Effector memory CD8-positive, alpha-beta T cell (primary cell): ENCODE data around the gene CAMTA1.
"Not testable (repeated sequence)": the region's sequence is repeated elsewhere in the genome, so short reads cannot be mapped to it uniquely, and the experiment has no call there.

ENCODE experiments used
- ATAC-seq: fragments of 150-1000 bp; cut with Tn5 transposase; replicated peaks from 2 replicates; pipeline ENCODE4 v1.10.0; 2021; ENCODE audit warnings: mild to moderate bottlenecking, moderate library complexity
- DNase-seq, 3 experiments: peaks; one replicate each; pipeline ENCODE4 v3.0.0; 2021
- H3K27ac Mint-ChIP-seq, 2 donors: one replicate each; pipeline ENCODE4 v1.8.0; 2022; ENCODE audit warnings: mild to moderate bottlenecking in 2 of 2, mixed read lengths in 2 of 2, moderate library complexity in 2 of 2
- H3K27me3 Mint-ChIP-seq, 2 donors: one replicate each; pipeline ENCODE4 v1.8.0; 2022; ENCODE audit warnings: mixed read lengths in 2 of 2
- H3K36me3 Mint-ChIP-seq: one replicate; pipeline ENCODE4 v1.8.0; 2022; ENCODE audit warnings: mild to moderate bottlenecking, moderate library complexity, mixed read lengths; ENCODE audit not compliant: insufficient read depth
- H3K4me1 Mint-ChIP-seq, 2 donors: one replicate each; pipeline ENCODE4 v1.8.0; 2022; ENCODE audit warnings: low read depth in 2 of 2, mixed read lengths in 2 of 2
- H3K4me3 Mint-ChIP-seq, 2 donors: one replicate each; pipeline ENCODE4 v1.8.0; 2022; ENCODE audit warnings: mild to moderate bottlenecking in 2 of 2, mixed read lengths in 2 of 2, moderate library complexity in 2 of 2
- H3K9me3 Mint-ChIP-seq, 2 donors: one replicate each; pipeline ENCODE4 v1.8.0; 2022; ENCODE audit warnings: mixed read lengths in 2 of 2

CAMTA1 gene

DNA sequence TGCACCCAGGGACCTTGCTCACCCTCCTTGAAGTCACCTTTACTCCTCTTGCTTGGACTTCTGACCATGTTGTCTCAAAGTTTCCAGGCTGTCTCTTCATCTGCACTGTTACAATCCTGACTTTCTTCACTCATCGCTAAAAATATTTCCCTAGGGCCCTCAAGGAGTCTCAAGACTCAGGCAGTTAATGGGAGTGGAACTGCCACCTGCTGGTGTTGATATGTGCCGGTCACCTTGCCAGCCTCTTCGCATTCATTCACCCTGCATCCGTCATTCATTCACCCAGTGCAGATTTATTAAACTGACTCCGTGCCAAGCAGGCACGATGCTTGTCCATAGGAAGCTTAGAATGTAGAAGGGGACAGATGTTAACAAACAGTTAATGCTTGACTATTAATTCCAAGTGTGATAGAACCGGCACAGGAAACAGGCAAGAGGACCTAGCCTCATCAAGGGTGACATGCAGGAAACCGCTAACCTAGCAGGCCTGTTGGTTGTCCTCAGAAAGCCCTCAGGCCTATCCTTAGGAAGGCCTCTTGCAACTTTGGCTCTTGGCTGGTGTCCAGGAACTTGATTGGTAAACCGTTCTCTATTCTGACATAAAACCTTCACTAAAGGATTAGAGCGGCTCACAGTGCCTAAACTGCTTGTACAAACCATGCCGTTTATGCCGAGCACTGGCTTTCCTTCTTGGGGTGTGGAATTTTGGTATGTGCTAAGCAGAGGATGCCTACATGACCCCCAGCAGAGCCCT, 342.2 kb downstream of the CAMTA1 start:
- H3K36me3 Mint-ChIP-seq, result no peaks in the 10 kb centered on the region
- DNase-seq (no peak), ATAC-seq (no peak)
- H3K4me3 Mint-ChIP-seq, result no peak overlapping the region
- H3K4me1 Mint-ChIP-seq, result no peaks in the 10 kb centered on the region
- H3K9me3 Mint-ChIP-seq, result no peaks in the 10 kb centered on the region
- no peak overlapping the region for H3K27ac Mint-ChIP-seq
- H3K27me3 Mint-ChIP-seq, result peaks cover 0 to 16% of the 10 kb centered on the region in 2 donors

- H3K27me3 Mint-ChIP-seq, result peaks cover 2 to 16% of the 10 kb centered on the region in 2 donors
- no peak overlapping the region for H3K4me3 Mint-ChIP-seq
- H3K9me3 Mint-ChIP-seq, result no peaks in the 10 kb centered on the region
- no peaks in the 10 kb centered on the region for H3K4me1 Mint-ChIP-seq
- ATAC-seq (no peak), DNase-seq (no peak)
- no peak overlapping the region for H3K27ac Mint-ChIP-seq
- no peaks in the 10 kb centered on the region for H3K36me3 Mint-ChIP-seq
Observed at GRCh38 chr1:7128293-7128692, 343.0 kb downstream of the CAMTA1 start.

DNA sequence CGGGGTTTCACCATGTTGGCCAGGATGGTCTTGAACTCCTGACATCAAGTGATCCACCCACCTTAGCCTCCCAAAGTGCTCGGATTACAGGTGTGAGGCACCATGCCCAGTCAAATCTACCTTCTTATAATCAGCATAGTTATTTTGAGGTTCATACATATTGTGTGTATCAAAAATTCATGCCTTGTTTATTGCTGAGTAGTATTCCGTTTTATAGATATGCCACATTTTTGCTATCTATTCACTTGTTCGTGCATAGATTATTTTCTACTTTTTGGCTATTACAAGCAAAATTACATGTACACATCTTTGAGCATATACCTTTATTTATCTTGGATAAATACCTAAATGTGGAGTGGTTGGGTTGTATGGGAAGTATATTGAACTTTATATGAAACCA, 344.9 kb downstream of the CAMTA1 start:
- ATAC-seq (no peak), DNase-seq (no peak)
- Mint-ChIP-seq H3K36me3 (no peaks in the 10 kb centered on the region), H3K27me3 (peaks cover 14 to 25% of the 10 kb centered on the region in 2 donors), H3K9me3 (no peaks in the 10 kb centered on the region), H3K4me1 (no peaks in the 10 kb centered on the region), H3K27ac (no peak overlapping the region), H3K4me3 (no peak overlapping the region)

DNA sequence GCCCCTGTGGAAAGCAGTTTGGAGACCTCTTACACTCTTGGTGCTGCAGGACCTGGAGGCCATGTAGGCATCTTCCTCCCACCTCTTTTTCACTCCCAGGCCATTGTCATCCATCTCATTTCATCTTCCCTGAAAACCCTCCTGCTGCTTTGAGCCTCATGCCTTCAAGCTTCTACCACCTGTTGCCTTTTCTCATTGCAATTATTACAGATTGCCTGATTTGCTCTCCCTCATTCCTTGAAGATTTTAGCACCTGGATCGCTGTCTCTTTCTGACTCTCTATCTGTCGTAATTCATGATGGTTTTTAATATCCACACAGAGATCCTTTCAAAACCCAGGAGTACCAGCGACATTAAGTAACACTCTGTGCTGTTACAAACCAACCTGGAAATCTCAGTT, 350.2 kb downstream of the CAMTA1 start:
- H3K9me3 Mint-ChIP-seq, result no peaks in the 10 kb centered on the region
- H3K4me1 Mint-ChIP-seq, result no peaks in the 10 kb centered on the region
- no peak for ATAC-seq
- peaks cover 38 to 47% of the 10 kb centered on the region in 2 donors for H3K27me3 Mint-ChIP-seq
- H3K27ac Mint-ChIP-seq, result no peak overlapping the region
- no peak overlapping the region for H3K4me3 Mint-ChIP-seq
- H3K36me3 Mint-ChIP-seq, result no peaks in the 10 kb centered on the region
- no peak for DNase-seq

- H3K27ac Mint-ChIP-seq, result no peak overlapping the region
- H3K36me3 Mint-ChIP-seq, result no peaks in the 10 kb centered on the region
- no peak overlapping the region for H3K4me3 Mint-ChIP-seq
- no peak for ATAC-seq
- H3K27me3 Mint-ChIP-seq, result peaks cover 38 to 47% of the 10 kb centered on the region in 2 donors
- no peaks in the 10 kb centered on the region for H3K4me1 Mint-ChIP-seq
- H3K9me3 Mint-ChIP-seq, result no peaks in the 10 kb centered on the region
- no peak for DNase-seq
Observed at GRCh38 chr1:7136166-7136953, 351.1 kb downstream of the CAMTA1 start.

GRCh38 chr1:7140251-7140650, 355.0 kb downstream of the CAMTA1 start:
- no peaks in the 10 kb centered on the region for H3K9me3 Mint-ChIP-seq
- no peak for DNase-seq
- H3K27ac Mint-ChIP-seq, result no peak overlapping the region
- H3K4me3 Mint-ChIP-seq, result no peak overlapping the region
- H3K27me3 Mint-ChIP-seq, result peaks cover 41 to 43% of the 10 kb centered on the region in 2 donors
- no peaks in the 10 kb centered on the region for H3K36me3 Mint-ChIP-seq
- H3K4me1 Mint-ChIP-seq, result no peaks in the 10 kb centered on the region
- ATAC-seq, result no peak

DNA sequence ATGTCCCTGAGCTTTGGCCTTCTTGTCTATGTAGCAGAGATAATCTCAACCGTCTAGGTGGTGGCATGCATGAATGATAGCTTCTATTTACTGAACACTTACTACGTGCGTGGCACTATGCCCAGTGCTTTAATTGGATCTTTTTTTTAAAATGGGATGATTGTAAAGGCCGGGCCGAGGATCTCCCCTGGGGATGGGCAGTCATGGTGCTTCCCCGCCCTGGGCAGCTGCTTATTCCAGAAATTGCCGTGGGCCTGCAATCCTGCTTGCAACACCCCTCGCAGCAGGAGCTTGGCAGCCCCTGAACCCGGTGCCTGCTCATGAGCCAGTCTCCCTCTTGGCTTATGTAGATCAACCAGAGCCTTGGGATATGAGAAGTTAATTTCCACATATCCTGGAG, 360.7 kb downstream of the CAMTA1 start:
- Mint-ChIP-seq H3K36me3 (no peaks in the 10 kb centered on the region), H3K9me3 (no peaks in the 10 kb centered on the region), H3K27ac (no peak overlapping the region), H3K4me3 (no peak overlapping the region), H3K27me3 (peaks cover 10 to 15% of the 10 kb centered on the region in 2 donors), H3K4me1 (no peaks in the 10 kb centered on the region)
- no peak for DNase-seq
- ATAC-seq, result no peak

DNA sequence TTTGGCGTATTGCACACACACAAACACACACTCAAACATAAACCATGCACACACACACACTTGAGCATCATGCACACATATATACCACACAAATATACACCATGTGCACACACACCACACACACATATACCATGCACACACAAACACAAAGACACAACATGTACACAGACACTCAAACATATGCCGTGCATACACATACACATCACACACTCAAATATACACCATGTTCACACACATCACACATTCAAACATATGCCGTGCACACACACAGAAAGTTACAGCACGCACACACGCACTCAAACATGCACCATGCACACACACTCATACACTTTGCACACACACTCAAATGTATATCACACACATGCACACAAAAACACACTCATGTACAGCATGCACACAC, 361.5 kb downstream of the CAMTA1 start:
- ATAC-seq, result no peak
- peaks cover 10 to 12% of the 10 kb centered on the region in 2 donors for H3K27me3 Mint-ChIP-seq
- no peak for DNase-seq
- H3K9me3 Mint-ChIP-seq, result no peaks in the 10 kb centered on the region
- no peaks in the 10 kb centered on the region for H3K36me3 Mint-ChIP-seq
- H3K27ac Mint-ChIP-seq, result no peak overlapping the region
- no peak overlapping the region for H3K4me3 Mint-ChIP-seq
- no peaks in the 10 kb centered on the region for H3K4me1 Mint-ChIP-seq

- not testable (repeated sequence) for ATAC-seq, H3K27ac Mint-ChIP-seq, H3K4me3 Mint-ChIP-seq, H3K4me1 Mint-ChIP-seq, H3K9me3 Mint-ChIP-seq, H3K36me3 Mint-ChIP-seq, DNase-seq
- H3K27me3 Mint-ChIP-seq, result peaks cover 9 to 18% of the 10 kb centered on the region in 2 donors
Observed at GRCh38 chr1:7147581-7148282, 362.5 kb downstream of the CAMTA1 start.

- peaks cover 18 to 23% of the 10 kb centered on the region in 2 donors for H3K27me3 Mint-ChIP-seq
- H3K4me1 Mint-ChIP-seq, result no peaks in the 10 kb centered on the region
- H3K4me3 Mint-ChIP-seq, result no peak overlapping the region
- no peaks in the 10 kb centered on the region for H3K36me3 Mint-ChIP-seq
- DNase-seq, result no peak
- no peak for ATAC-seq
- no peaks in the 10 kb centered on the region for H3K9me3 Mint-ChIP-seq
- no peak overlapping the region for H3K27ac Mint-ChIP-seq
Observed at GRCh38 chr1:7149080-7149838, 364.0 kb downstream of the CAMTA1 start.

DNA sequence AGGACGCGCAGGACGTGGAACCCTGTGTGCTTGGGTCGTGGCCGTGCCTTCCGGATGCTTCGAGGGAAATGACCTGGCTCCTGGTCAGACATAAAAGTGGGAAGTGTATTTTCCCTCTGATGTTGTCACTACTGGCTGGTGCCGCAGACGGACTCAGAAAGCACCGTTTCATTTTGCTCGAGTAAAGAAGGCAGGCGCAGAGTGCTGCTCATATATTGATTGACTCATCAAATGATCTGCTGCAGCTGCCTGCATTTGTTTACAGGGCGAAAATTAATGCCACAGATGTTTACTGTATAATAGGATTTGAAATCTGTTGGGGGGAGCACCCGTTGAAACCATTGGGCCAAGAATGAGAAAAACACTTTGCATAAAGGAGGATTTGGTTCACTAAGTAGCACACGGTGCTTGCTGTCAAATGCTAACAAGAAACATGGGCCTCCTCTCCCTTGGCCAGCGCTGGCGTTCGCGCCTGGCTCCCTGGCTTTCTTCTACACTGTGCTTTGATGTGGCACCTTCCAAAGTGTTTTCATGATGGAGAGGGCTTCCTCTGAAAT, 365.5 kb downstream of the CAMTA1 start:
- ATAC-seq (no peak), DNase-seq (no peak)
- Mint-ChIP-seq H3K4me1 (no peaks in the 10 kb centered on the region), H3K27ac (no peak overlapping the region), H3K4me3 (no peak overlapping the region), H3K9me3 (no peaks in the 10 kb centered on the region), H3K27me3 (peaks cover 8 to 38% of the 10 kb centered on the region in 2 donors), H3K36me3 (no peaks in the 10 kb centered on the region)

DNA sequence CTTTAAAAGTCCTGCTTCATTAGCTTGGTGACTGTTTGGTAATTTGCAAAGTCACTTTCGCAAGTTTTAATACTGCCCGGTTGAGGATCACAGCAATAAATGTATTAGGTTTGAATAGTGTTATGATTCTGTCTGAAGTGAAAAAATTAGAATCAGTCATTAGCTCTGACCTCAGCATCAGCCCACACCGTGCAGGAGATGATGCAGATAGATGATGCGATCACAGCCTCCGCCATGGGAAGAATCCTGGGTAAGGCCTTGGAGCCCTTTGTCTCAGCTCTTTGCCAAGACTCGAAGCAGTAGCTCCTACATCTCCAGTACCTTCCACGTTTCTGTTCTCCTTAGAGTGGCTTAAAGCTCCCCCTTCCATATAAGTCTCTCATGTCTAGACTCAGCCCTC, 366.7 kb downstream of the CAMTA1 start:
- no peaks in the 10 kb centered on the region for H3K9me3 Mint-ChIP-seq
- no peak overlapping the region for H3K4me3 Mint-ChIP-seq
- H3K4me1 Mint-ChIP-seq, result no peaks in the 10 kb centered on the region
- no peak overlapping the region for H3K27ac Mint-ChIP-seq
- DNase-seq, result no peak
- no peak for ATAC-seq
- H3K36me3 Mint-ChIP-seq, result no peaks in the 10 kb centered on the region
- peaks cover 8 to 39% of the 10 kb centered on the region in 2 donors for H3K27me3 Mint-ChIP-seq

DNA sequence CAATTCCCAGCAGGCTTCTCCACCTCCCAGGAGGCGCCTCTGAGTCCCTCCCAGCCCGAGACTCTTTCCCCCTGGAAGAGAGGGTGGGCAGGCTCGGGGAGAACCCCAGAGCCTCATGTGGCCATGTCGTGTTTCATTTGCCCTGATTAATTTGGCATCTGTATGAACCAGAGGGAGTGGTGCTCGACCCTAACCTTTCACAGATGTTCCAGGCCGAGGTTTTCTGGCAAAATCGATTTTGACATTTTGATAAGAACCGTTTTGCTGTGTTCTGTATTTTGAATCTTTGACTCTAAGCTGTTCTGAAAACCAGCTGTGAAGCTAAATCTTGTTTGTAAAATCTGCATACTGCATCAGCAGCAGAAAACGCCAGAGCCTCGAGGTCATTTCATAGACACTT, 367.4 kb downstream of the CAMTA1 start:
- Mint-ChIP-seq H3K4me1 (no peaks in the 10 kb centered on the region), H3K27me3 (peaks cover 8 to 39% of the 10 kb centered on the region in 2 donors)

More for the DNA sequence above, 367.4 kb downstream of the CAMTA1 start:
- Mint-ChIP-seq H3K9me3 (no peaks in the 10 kb centered on the region), H3K36me3 (no peaks in the 10 kb centered on the region), H3K27ac (no peak overlapping the region), H3K4me3 (no peak overlapping the region)
- no peak for ATAC-seq
- DNase-seq, result no peak
